SK-N-SH (cell line): ENCODE results near the gene TLDC2. TPM values are rescaled to one million over a fixed set of nuclear protein-coding genes. Genes with fewer than 3 reads are reported as not detected.
"Not testable (repeated sequence)": the region's sequence is repeated elsewhere in the genome, so short reads cannot be mapped to it uniquely, and the experiment has no call there.

Source experiments
- CTCF ChIA-PET: fragments of 300-600, 350-600 bp; formaldehyde crosslinking; extraction: SDS; loops from one replicate; lab custom pipeline; 2021; lab: Yijun Ruan, JAX
- POLR2A ChIA-PET: fragments of 350-600 bp; sonication (Branson Sonifier 250); formaldehyde crosslinking; extraction: SDS; loops from one replicate; lab custom pipeline; 2020; ENCODE audit warnings: antibody characterized with exemption, inconsistent platforms; lab: Yijun Ruan, JAX
- DNase-seq: peaks from one replicate; pipeline ENCODE4 v3.0.0; 2012
- H2AFZ ChIP-seq: fragments of 200-600 bp; sonication (generic); 2 replicates; pipeline ENCODE4 v1.8.1; 2016; ENCODE audit warnings: antibody characterized with exemption, mild to moderate bottlenecking, low read depth
- H3F3A ChIP-seq: fragments of 200-600 bp; sonication (generic); replicated peaks from 2 replicates; pipeline ENCODE3; 2016; ENCODE audit warnings: antibody characterized with exemption, mild to moderate bottlenecking; ENCODE audit not compliant: insufficient read depth
- H3K27ac ChIP-seq, 2 experiments: fragments of 200-500 bp in 1 of 2; fragments of 200-600 bp in 1 of 2; sonication (Bioruptor generic) in 1 of 2; sonication (generic), shearing (Covaris generic) in 1 of 2; 2 replicates each; pipeline versions ENCODE4 v1.5.1 to v1.6.1; 2014 to 2016; ENCODE audit warnings: low read depth in 2 of 2, inconsistent platforms in 1 of 2, low read length in 1 of 2, mild to moderate bottlenecking in 1 of 2, mixed read lengths in 1 of 2
- H3K27me3 ChIP-seq: fragments of 200-600 bp; sonication (generic), shearing (Covaris generic); 2 replicates; pipeline ENCODE4 v1.6.1; 2016; ENCODE audit warnings: mixed run types; ENCODE audit not compliant: insufficient read depth
- H3K36me3 ChIP-seq, 2 experiments: fragments of 200-500 bp in 1 of 2; fragments of 200-600 bp in 1 of 2; sonication (Bioruptor generic) in 1 of 2; sonication (generic) in 1 of 2; replicated peaks in 1 of 2; 2 replicates each; pipeline versions ENCODE3 to v1.5.1; 2014 to 2016; ENCODE audit warnings: low read length in 1 of 2, mild to moderate bottlenecking in 1 of 2; ENCODE audit not compliant: insufficient read depth in 2 of 2, control insufficient read depth in 1 of 2
- H3K4me1 ChIP-seq, 2 experiments: fragments of 200-500 bp in 1 of 2; fragments of 200-600 bp in 1 of 2; sonication (Bioruptor generic) in 1 of 2; sonication (generic), shearing (Covaris generic) in 1 of 2; 2 replicates each; pipeline versions ENCODE4 v1.5.1 to v1.6.1; 2014 to 2016; ENCODE audit warnings: low read depth in 1 of 2, low read length in 1 of 2, mixed run types in 1 of 2; ENCODE audit not compliant: insufficient read depth in 2 of 2, control insufficient read depth in 1 of 2
- H3K4me2 ChIP-seq: fragments of 200-600 bp; sonication (generic), shearing (Covaris generic); 2 replicates; pipeline ENCODE4 v1.6.1; 2017; ENCODE audit warnings: mixed run types
- H3K4me3 ChIP-seq, 2 experiments: fragments of 200-500 bp in 1 of 2; fragments of 200-600 bp in 1 of 2; sonication (Bioruptor generic) in 1 of 2; sonication (generic), shearing (Covaris generic) in 1 of 2; 2 replicates each; pipeline versions ENCODE4 v1.5.1 to v1.8.1; 2014 to 2016; ENCODE audit warnings: low read depth in 2 of 2, inconsistent platforms in 1 of 2, low read length in 1 of 2, mild to moderate bottlenecking in 1 of 2, mixed read lengths in 1 of 2, moderate library complexity in 1 of 2
- H3K79me2 ChIP-seq: fragments of 200-600 bp; sonication (generic); 2 replicates; pipeline ENCODE4 v1.8.1; 2017; ENCODE audit warnings: mild to moderate bottlenecking; ENCODE audit not compliant: insufficient read depth
- H3K9ac ChIP-seq: fragments of 200-600 bp; sonication (generic); 2 replicates; pipeline ENCODE4 v1.6.1; 2017; ENCODE audit warnings: mixed run types
- H3K9me2 ChIP-seq: fragments of 200-600 bp; sonication (generic); 2 replicates; pipeline ENCODE4 v1.6.1; 2017; ENCODE audit warnings: mixed run types
- H3K9me3 ChIP-seq: fragments of 200-600 bp; sonication (generic); 2 replicates; pipeline ENCODE4 v1.6.1; 2017; ENCODE audit warnings: mixed run types, mild to moderate bottlenecking, moderate library complexity
- H4K20me1 ChIP-seq: fragments of 200-600 bp; sonication (generic); 2 replicates; pipeline ENCODE4 v1.6.1; 2017; ENCODE audit warnings: mild to moderate bottlenecking, mixed run types; ENCODE audit not compliant: insufficient read depth
- ELF1 ChIP-seq: IDR thresholded peaks from 2 replicates; pipeline ENCODE4 v1.4.0; 2012
- EZH2phosphoT487 ChIP-seq: fragments of 200-600 bp; sonication (generic); IDR thresholded peaks from 2 replicates; pipeline ENCODE4 v1.6.1; 2017; ENCODE audit warnings: low read depth, mixed run types, mild to moderate bottlenecking, antibody characterized with exemption, moderate library complexity, borderline replicate concordance
- FOSL2 ChIP-seq: IDR thresholded peaks from 2 replicates; pipeline ENCODE4 v1.4.0; 2012; ENCODE audit warnings: low read depth, mild to moderate bottlenecking, moderate library complexity, borderline replicate concordance
- FOXJ3 ChIP-seq: sonication (generic); formaldehyde crosslinking; IDR thresholded peaks from 2 replicates; pipeline ENCODE4 v1.5.1; 2020; ENCODE audit warnings: mild to moderate bottlenecking, missing genetic modification reagents
- FOXM1 ChIP-seq: IDR thresholded peaks from 2 replicates; pipeline ENCODE4 v1.4.0; 2012; ENCODE audit warnings: low read depth, mild to moderate bottlenecking
- GABPA ChIP-seq: IDR thresholded peaks from 2 replicates; pipeline ENCODE4 v1.4.0; 2012; ENCODE audit warnings: low read depth, mild to moderate bottlenecking
- JUND ChIP-seq: IDR thresholded peaks from 2 replicates; pipeline ENCODE4 v1.4.0; 2012
- NFIC ChIP-seq: IDR thresholded peaks from 2 replicates; pipeline ENCODE4 v1.4.0; 2012; ENCODE audit warnings: borderline replicate concordance
- NRF1 ChIP-seq: IDR thresholded peaks from 2 replicates; pipeline ENCODE4 v1.6.1; 2012; ENCODE audit warnings: low read depth, mild to moderate bottlenecking, low read length
- RCOR1 ChIP-seq: fragments of 150-350 bp; IDR thresholded peaks from 2 replicates; pipeline ENCODE4 v1.6.1; 2017; ENCODE audit warnings: antibody characterized with exemption, low read length
- SMC3 ChIP-seq: IDR thresholded peaks from 2 replicates; pipeline ENCODE4 v1.6.1; 2012; ENCODE audit warnings: low read depth, low read length, improper control_type of control experiment
- TAF1 ChIP-seq: IDR thresholded peaks from 2 replicates; pipeline ENCODE4 v1.6.1; 2012; ENCODE audit warnings: low read depth, mild to moderate bottlenecking, low read length, moderate library complexity, borderline replicate concordance
- TCF12 ChIP-seq: IDR thresholded peaks from 2 replicates; pipeline ENCODE4 v1.4.0; 2012
- WGBS: methylation state at CpG from one replicate; pipeline ENCODE4 v1.1.6; 2017; ENCODE audit warnings: low lambda C conversion rate; 5-methylcytosine and 5-hydroxymethylcytosine counted together
- polyA plus RNA-seq, 3 experiments: library from polyadenylated mRNA; depleted of rRNA; stranded (reverse); fragments of >200 nt; gene quantifications; 2 replicates each; pipeline ENCODE4 v1.2.3, GENCODE V29; 2012
- TF ChIP-seq, protein P1 (sequence below): fragments of 150-350 bp; IDR thresholded peaks from 2 replicates; pipeline ENCODE4 v1.6.1; 2016; ENCODE audit warnings: mild to moderate bottlenecking, low read depth, low read length
- TF ChIP-seq, protein P2 (sequence below): IDR thresholded peaks from 2 replicates; pipeline ENCODE4; 2012
- TF ChIP-seq, protein P3 (sequence below): fragments of 150-350 bp; IDR thresholded peaks from 2 replicates; pipeline ENCODE4 v1.6.1; 2017; ENCODE audit warnings: antibody characterized with exemption, low read length, low read depth, borderline replicate concordance
- TF ChIP-seq, protein P4 (sequence below): IDR thresholded peaks from 2 replicates; pipeline ENCODE4 v1.4.0; 2012; ENCODE audit warnings: low read depth
- TF ChIP-seq, protein P5 (sequence below): fragments of 200-600 bp; sonication (generic); IDR thresholded peaks from 2 replicates; pipeline ENCODE4 v1.6.1; 2017; ENCODE audit warnings: antibody characterized with exemption, mild to moderate bottlenecking, moderate library complexity

The TLDC2 gene
- polyA plus RNA-seq, 1 of the 3 experiments (the other 2 are of a cell fraction), result 0.02 TPM

DNA sequence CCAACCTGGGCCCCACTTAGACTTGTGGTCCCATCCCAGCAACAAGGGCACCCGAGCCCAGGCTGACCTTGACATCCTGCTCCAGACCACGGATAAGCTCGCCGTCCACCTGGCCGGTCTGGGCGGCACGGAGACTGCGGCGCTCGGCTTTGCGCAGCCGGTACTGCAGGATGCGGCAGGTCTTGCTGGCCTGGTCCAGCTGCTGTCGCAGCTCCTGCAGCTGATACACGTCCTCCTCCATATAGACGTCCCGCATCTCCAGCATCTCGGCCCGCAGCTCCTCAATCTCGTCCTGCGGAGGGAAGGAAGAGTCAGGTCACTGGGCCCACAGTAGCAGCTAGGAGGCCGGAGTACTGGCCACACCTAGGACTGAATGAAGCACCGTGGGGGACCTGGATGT is 36.8 kb upstream of the TLDC2 start (continued):
- TF ChIP-seq, protein P1, sequence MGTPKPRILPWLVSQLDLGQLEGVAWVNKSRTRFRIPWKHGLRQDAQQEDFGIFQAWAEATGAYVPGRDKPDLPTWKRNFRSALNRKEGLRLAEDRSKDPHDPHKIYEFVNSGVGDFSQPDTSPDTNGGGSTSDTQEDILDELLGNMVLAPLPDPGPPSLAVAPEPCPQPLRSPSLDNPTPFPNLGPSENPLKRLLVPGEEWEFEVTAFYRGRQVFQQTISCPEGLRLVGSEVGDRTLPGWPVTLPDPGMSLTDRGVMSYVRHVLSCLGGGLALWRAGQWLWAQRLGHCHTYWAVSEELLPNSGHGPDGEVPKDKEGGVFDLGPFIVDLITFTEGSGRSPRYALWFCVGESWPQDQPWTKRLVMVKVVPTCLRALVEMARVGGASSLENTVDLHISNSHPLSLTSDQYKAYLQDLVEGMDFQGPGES, result no peak
- TF ChIP-seq, protein P2, sequence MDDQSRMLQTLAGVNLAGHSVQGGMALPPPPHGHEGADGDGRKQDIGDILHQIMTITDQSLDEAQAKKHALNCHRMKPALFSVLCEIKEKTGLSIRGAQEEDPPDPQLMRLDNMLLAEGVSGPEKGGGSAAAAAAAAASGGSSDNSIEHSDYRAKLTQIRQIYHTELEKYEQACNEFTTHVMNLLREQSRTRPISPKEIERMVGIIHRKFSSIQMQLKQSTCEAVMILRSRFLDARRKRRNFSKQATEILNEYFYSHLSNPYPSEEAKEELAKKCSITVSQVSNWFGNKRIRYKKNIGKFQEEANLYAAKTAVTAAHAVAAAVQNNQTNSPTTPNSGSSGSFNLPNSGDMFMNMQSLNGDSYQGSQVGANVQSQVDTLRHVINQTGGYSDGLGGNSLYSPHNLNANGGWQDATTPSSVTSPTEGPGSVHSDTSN, result no peak
- no peak for TF ChIP-seq EZH2phosphoT487
- TF ChIP-seq FOXJ3 (CRISPR knock-in tag), result no peak
- no peak for TF ChIP-seq RCOR1

DNA sequence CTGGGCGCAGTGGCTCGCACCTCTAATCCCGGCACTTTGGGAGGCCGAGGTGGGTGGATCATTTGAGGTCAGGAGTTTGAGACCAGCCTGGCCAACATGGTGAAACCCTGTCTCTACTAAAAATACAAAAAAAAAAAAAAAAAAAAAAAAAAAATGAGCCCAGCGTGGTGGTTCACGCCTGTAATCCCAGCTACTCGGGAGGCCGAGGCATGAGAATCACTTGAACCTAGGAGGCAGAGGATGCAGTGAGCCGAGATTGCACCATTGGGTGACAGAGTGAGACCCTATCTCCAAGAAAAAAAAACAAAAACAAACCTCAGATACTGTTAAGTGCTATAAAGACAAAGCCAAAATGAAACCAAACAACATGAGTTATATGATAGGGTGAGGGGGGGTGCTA is 34.9 kb upstream of the TLDC2 start:
- CTCF ChIA-PET, result interaction anchor here (2.4 kb wide), 1 partner anchor 22 kb away, joined by 8 read pairs; a partner anchor contains a TSS
- POLR2A ChIA-PET, H3K9me2 ChIP-seq, H3K4me3 ChIP-seq, H3K36me3 ChIP-seq, DNase-seq, H3K27ac ChIP-seq, H3F3A ChIP-seq, H4K20me1 ChIP-seq, H3K4me1 ChIP-seq, H3K4me2 ChIP-seq, H3K9ac ChIP-seq, H2AFZ ChIP-seq, H3K27me3 ChIP-seq, H3K9me3 ChIP-seq: not testable (repeated sequence)
- WGBS, result 98% methylated on average over 9 of the region's 9 CpGs
- peaks cover 87% of the 10 kb centered on the region for H3K79me2 ChIP-seq

DNA sequence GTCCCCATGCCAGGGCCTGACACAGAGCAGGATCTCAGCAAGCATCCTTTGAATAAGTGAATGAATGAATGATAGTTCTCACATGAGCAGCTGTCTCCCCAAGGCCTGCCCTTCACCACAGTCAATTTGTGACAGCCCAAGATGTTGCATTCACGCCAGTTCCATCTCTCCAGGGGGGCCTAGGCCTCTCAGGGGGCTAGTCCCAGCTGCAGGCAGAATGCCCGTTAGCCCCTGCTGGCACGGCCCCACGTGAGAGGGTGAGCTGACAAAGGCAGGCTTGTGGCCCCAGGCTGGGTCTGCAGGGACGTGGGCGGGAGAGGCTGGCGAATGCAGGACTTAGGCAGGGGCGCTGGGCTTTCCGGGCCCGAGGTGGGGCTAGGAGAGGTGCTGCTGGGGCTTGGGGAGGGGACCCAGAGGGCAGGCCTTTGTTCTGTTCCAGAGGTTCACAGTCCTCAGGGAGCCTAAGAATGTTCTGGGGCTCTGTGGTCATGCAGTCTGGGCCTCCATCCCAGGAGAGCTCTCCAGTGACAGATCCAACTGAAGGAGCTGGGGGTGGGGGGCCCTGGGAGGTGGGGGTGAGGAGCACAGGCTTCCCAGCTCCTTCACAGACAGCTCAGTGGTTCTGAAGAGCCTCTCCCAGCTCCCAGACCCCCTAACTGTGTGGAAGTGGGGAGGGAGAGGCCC is 30.5 kb upstream of the TLDC2 start:
- no peaks in the 10 kb centered on the region for H3K27me3 ChIP-seq
- ChIA-PET POLR2A (no interaction called here), CTCF (interaction anchor here (0.8 to 2.2 kb wide), 2 partner anchors 15 to 37 kb away, joined by 3 to 5 read pairs; no protein-coding TSS in a partner anchor)
- H3K4me3 ChIP-seq, result no peak overlapping the region
- H3K4me1 ChIP-seq, result peaks cover 6 to 21% of the 10 kb centered on the region in 2 experiments; a peak in 2 of 4 replicates
- H3K9ac ChIP-seq, result no peak overlapping the region
- no peak for DNase-seq
- H3K9me2 ChIP-seq, result no peaks in the 10 kb centered on the region
- no peak overlapping the region for H2AFZ ChIP-seq
- H3K27ac ChIP-seq, result no peak overlapping the region; a peak in 1 of 4 replicates
- no peak overlapping the region for H3K4me2 ChIP-seq
- H3K79me2 ChIP-seq, result peaks cover 92% of the 10 kb centered on the region
- no peaks in the 10 kb centered on the region for H3K9me3 ChIP-seq
- no peaks in the 10 kb centered on the region for H3K36me3 ChIP-seq
- 88% methylated on average over 4 of the region's 10 CpGs for WGBS
- H4K20me1 ChIP-seq, result peaks cover 8% of the 10 kb centered on the region; the same call in 1 of the 2 replicates
- peaks cover 20% of the 10 kb centered on the region for H3F3A ChIP-seq
- TF ChIP-seq TAF1 (no peak), GABPA (no peak), FOXM1 (no peak), EZH2phosphoT487 (no peak), SMC3 (no peak), FOXJ3 (CRISPR knock-in tag) (no peak), ELF1 (no peak), NFIC (no peak), TCF12 (no peak), FOSL2 (no peak), JUND (no peak), NRF1 (no peak)
- TF ChIP-seq, protein P3, sequence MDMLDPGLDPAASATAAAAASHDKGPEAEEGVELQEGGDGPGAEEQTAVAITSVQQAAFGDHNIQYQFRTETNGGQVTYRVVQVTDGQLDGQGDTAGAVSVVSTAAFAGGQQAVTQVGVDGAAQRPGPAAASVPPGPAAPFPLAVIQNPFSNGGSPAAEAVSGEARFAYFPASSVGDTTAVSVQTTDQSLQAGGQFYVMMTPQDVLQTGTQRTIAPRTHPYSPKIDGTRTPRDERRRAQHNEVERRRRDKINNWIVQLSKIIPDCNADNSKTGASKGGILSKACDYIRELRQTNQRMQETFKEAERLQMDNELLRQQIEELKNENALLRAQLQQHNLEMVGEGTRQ, result no peak
- TF ChIP-seq, protein P4, sequence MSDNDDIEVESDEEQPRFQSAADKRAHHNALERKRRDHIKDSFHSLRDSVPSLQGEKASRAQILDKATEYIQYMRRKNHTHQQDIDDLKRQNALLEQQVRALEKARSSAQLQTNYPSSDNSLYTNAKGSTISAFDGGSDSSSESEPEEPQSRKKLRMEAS, result no peak
- TF ChIP-seq, protein P5, sequence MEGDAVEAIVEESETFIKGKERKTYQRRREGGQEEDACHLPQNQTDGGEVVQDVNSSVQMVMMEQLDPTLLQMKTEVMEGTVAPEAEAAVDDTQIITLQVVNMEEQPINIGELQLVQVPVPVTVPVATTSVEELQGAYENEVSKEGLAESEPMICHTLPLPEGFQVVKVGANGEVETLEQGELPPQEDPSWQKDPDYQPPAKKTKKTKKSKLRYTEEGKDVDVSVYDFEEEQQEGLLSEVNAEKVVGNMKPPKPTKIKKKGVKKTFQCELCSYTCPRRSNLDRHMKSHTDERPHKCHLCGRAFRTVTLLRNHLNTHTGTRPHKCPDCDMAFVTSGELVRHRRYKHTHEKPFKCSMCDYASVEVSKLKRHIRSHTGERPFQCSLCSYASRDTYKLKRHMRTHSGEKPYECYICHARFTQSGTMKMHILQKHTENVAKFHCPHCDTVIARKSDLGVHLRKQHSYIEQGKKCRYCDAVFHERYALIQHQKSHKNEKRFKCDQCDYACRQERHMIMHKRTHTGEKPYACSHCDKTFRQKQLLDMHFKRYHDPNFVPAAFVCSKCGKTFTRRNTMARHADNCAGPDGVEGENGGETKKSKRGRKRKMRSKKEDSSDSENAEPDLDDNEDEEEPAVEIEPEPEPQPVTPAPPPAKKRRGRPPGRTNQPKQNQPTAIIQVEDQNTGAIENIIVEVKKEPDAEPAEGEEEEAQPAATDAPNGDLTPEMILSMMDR, result no peak
